ENCODE data around the gene LRRC8B. TPM values are rescaled to one million over a fixed set of nuclear protein-coding genes. Genes with fewer than 3 reads are reported as not detected.
A peak's percentile ranks its signal among the peaks of the same experiment; 100 is the strongest.

Gene LRRC8B
- total and polyA plus RNA-seq, 2 of the 13 experiments (the other 11 are each of a cell fraction or from before 2014, with no cell fraction given), result 4.9 to 7.6 TPM

DNA sequence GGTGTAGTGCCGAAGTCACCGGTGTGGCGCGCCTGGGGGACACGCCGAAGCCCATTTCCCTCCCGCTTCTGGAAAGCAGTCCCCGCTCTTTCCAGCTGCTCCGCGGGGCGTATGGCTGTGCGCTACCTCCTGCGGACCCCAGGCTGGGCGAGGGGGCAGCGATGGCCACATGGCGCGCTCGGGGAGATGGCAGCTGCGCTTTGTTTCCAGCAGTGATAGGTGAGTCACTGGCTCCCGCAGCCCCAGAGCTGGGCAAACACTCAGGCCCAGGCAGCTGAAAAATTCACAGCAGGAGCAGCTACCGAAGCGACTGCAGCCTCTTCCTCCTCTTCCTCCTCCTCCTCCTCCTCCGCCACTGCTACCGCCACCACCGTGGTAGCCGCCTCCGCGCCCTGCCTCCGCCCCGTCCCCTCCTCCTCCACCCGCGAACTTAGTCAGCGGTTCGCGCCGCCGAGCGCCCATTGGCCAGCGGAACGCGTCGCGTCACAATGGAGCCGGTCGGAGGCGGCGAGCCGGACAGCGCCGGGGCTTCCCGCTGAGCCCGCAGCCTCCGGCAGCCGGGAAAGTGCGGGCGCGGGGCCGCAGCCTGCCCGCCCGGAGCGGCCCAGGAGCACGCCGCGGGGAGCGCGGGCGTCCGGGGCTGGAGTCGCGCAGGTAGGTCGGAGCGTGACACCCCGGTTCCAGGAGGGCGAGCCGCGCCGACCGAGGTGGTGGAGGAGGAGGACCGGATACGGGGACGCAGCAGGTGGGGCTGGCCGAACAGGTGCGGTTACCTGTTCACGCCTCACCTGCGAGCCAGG, at the start of gene LRRC8B (continued):
- TF ChIP-seq, protein P1, sequence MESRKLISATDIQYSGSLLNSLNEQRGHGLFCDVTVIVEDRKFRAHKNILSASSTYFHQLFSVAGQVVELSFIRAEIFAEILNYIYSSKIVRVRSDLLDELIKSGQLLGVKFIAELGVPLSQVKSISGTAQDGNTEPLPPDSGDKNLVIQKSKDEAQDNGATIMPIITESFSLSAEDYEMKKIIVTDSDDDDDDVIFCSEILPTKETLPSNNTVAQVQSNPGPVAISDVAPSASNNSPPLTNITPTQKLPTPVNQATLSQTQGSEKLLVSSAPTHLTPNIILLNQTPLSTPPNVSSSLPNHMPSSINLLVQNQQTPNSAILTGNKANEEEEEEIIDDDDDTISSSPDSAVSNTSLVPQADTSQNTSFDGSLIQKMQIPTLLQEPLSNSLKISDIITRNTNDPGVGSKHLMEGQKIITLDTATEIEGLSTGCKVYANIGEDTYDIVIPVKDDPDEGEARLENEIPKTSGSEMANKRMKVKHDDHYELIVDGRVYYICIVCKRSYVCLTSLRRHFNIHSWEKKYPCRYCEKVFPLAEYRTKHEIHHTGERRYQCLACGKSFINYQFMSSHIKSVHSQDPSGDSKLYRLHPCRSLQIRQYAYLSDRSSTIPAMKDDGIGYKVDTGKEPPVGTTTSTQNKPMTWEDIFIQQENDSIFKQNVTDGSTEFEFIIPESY (CRISPR knock-in tag; IDR thresholded peaks at IDR 0.05), result no peak; the same call in 1 of the 2 replicates
- TF ChIP-seq ZBTB34 (CRISPR knock-in tag; IDR thresholded peaks at IDR 0.05), result peak; percentile 59; the same call in 1 of the 2 replicates
- no peak for TF ChIP-seq MED13 (CRISPR knock-in tag; IDR thresholded peaks at IDR 0.05)
- no peak for TF ChIP-seq ZNF720 (CRISPR knock-in tag; IDR thresholded peaks at IDR 0.05)
- TF ChIP-seq, protein P2, sequence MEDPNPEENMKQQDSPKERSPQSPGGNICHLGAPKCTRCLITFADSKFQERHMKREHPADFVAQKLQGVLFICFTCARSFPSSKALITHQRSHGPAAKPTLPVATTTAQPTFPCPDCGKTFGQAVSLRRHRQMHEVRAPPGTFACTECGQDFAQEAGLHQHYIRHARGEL (CRISPR knock-in tag; IDR thresholded peaks at IDR 0.05), result no peak
- peak; percentile 75 for TF ChIP-seq POGZ (CRISPR knock-in tag; IDR thresholded peaks at IDR 0.05)
- peak; percentile 36; the same call in 1 of the 2 replicates for TF ChIP-seq ZNF556 (CRISPR knock-in tag; IDR thresholded peaks at IDR 0.05; ENCODE audit: borderline replicate concordance)
- peak; percentile 53; the same call in 1 of the 2 replicates for TF ChIP-seq GABPB1 (CRISPR knock-in tag; IDR thresholded peaks at IDR 0.05)
- peak; percentile 91 for TF ChIP-seq ZNF782 (CRISPR knock-in tag; IDR thresholded peaks at IDR 0.05; ENCODE audit: borderline replicate concordance)
- TF ChIP-seq MEF2D (CRISPR knock-in tag; IDR thresholded peaks at IDR 0.05), result no peak
- TF ChIP-seq SP2 (CRISPR knock-in tag; IDR thresholded peaks at IDR 0.05), result 0 out of 2 replicates have a peak, but pooled peaks have one; percentile 9
- TF ChIP-seq ZNF17 (CRISPR knock-in tag; IDR thresholded peaks at IDR 0.05), result no peak
- no peak for TF ChIP-seq CAMTA2 (CRISPR knock-in tag; IDR thresholded peaks at IDR 0.05; ENCODE audit: borderline replicate concordance)
- no peak for TF ChIP-seq NPAS2 (CRISPR knock-in tag; IDR thresholded peaks at IDR 0.05; ENCODE audit: borderline replicate concordance)
- no peak for TF ChIP-seq ZNF850 (CRISPR knock-in tag; conservative IDR thresholded peaks at IDR 0.05)
- TF ChIP-seq TAF1 (CRISPR knock-in tag; IDR thresholded peaks at IDR 0.05), result peak; percentile 65; the same call in 1 of the 2 replicates
- no peak; the same call in 1 of the 2 replicates for TF ChIP-seq KLF15 (CRISPR knock-in tag; IDR thresholded peaks at IDR 0.05; ENCODE audit: borderline replicate concordance)
- no peak for TF ChIP-seq SRSF1 (optimal IDR thresholded peaks at IDR 0.05; ENCODE audit: low read depth, low read length)
- peak; percentile 78 for TF ChIP-seq MAX (IDR thresholded peaks at IDR 0.05)
- no peak for TF ChIP-seq EP300 (IDR thresholded peaks at IDR 0.05; ENCODE audit: low read depth in 2 of 2, low read length in 2 of 2)
- no peak for TF ChIP-seq EP300 (CRISPR knock-in tag; IDR thresholded peaks at IDR 0.05; ENCODE audit: borderline replicate concordance)
- TF ChIP-seq, protein P3, sequence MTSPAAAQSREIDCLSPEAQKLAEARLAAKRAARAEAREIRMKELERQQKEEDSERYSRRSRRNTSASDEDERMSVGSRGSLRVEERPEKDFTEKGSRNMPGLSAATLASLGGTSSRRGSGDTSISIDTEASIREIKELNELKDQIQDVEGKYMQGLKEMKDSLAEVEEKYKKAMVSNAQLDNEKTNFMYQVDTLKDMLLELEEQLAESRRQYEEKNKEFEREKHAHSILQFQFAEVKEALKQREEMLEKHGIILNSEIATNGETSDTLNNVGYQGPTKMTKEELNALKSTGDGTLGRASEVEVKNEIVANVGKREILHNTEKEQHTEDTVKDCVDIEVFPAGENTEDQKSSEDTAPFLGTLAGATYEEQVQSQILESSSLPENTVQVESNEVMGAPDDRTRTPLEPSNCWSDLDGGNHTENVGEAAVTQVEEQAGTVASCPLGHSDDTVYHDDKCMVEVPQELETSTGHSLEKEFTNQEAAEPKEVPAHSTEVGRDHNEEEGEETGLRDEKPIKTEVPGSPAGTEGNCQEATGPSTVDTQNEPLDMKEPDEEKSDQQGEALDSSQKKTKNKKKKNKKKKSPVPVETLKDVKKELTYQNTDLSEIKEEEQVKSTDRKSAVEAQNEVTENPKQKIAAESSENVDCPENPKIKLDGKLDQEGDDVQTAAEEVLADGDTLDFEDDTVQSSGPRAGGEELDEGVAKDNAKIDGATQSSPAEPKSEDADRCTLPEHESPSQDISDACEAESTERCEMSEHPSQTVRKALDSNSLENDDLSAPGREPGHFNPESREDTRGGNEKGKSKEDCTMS (CRISPR knock-in tag; conservative IDR thresholded peaks at IDR 0.05), result no peak
- no peak for TF ChIP-seq SIX4 (CRISPR knock-in tag; IDR thresholded peaks at IDR 0.05)
- TF ChIP-seq SRSF4 (IDR thresholded peaks at IDR 0.05; ENCODE audit: low read depth, low read length, poor library complexity, severe bottlenecking), result no peak
